Skin epidermis (tissue), 12 donors: ENCODE results near the gene ZNF74.

Source experiments
- H3K27ac ChIP-seq, 21 experiments: fragments of 200-600 bp; sonication (generic) in 11 of 21; one replicate each; pipeline ENCODE4 v1.5.0; 2020; ENCODE audit warnings: mild to moderate bottlenecking in 3 of 21, inconsistent platforms in 2 of 21, moderate library complexity in 2 of 21
- H3K4me3 ChIP-seq, 7 experiments: fragments of 200-600 bp; sonication (generic) in 2 of 7; one replicate each; pipeline ENCODE4 v1.5.0; 2020; ENCODE audit warnings: inconsistent platforms in 2 of 7, mild to moderate bottlenecking in 2 of 7, moderate library complexity in 1 of 7

The ZNF74 gene

DNA sequence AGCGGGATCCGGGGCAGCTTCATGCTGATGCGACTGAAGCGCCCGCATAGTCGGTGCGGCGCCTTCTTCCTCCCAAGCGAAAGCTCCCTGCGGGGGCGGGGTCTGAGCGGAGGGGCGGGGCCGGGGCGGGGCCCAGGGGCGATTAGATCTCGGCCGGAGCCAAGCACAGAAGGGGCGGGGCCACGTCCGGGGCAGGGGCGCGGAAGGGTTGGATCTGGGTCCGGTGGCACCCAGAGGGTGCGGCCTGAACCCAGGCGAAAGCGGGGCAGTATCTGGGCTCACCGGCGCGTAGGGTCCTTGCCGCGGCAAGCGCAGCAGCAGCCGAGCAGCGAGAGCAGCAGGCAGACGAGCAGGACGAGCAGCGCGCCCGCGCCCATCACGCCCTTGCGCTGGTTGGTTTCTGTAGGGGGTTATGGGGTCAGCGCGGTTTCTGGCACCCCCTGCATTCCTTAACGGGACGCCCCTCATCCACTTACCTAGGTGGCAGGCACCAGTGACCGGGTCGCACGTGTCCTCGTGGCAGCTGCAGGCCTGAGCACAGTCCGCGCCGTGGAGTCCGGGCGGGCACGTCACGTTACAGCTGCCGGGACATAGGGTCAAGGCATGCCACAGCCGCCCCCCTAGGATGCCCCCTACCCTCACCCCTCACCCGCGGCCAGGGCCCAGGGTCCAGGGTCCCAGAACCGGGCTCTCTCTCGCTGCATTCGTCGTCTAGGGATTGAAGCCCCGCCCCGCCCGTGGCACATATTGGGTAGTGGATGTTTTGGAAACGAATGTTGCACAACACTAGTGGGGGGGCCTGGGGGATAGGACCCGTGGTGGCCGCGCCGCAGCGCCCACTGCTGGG lies 35.5 kb downstream of the ZNF74 start:
- peak overlapping the region; percentile 27 to 46 (median 38) for H3K4me3 ChIP-seq
- peak overlapping the region in 2 of 21 experiments; percentile 12 to 18 for H3K27ac ChIP-seq

DNA sequence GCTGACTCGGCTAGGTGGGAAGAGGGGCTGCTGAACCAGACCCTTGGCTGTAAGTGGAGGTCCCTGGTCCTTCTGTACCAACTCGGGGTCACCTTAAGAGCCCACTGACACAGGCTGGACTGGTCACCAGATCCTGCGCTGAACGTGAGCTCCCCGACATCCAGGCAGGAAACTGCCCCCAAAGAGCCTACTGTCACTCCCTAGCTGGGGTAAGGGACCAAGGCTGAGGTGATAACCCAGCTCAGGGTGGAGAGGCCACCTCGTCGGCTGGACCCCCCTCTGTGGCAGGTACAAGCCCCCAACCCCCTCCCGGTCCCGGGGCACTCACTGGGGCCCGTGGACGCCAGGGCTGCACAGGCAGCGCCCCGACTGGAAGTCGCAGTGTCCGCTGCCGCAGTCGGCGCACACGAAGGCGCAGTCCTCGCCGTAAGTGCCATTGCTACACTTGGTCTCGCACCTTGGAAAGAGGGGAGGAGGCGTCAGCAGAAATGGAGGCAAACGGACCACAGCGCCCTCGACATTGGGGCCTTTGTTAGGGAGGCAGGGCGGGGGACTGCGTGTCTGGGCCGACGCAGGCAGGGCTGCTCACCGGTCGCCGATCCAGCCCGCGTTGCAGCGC lies 36.3 kb downstream of the ZNF74 start:
- Histone ChIP-seq H3K27ac (peak overlapping the region in 1 of 21 experiments; percentile 18), H3K4me3 (peak overlapping the region; percentile 16 to 38 (median 22))

DNA sequence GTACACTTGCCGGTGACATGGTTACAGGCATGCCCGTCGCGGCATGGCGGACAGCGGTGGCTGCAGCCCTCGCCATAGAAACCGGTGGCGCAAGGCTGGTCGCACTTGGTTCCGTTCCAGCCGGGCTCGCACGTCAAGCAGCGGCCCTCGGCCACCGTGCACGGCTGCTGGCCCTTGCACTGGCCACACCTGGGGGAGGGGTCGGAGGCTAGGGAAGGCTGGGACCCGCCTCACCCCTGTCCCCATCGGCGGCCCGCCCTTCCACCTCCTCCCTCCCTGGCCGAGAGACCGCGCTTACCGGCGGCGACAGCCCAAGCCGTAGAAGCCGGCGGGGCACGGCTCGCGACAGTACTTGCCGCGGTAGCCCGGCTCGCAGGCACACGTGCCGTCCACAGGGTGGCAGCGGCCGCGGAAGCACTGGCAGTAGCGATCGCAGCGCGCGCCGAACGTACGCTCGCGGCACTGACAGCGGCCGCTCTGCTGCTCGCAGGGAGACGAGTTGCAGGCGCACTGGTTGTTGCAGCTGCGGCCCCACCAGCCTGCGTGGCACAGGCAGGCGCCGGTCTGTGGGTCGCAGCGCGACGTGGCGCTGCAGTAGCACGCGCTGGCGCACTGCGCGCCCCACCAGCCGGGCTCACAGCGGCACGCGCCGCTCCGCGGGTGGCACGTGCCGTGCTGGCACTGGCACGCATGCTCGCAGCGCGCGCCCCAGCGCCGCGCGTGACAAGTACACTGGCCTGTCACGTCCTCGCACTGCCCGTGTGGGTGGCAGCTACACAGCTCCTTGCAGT lies 37.0 kb downstream of the ZNF74 start:
- peak overlapping the region; percentile 16 to 31 (median 20) for H3K4me3 ChIP-seq
- peak overlapping the region in 2 of 21 experiments; percentile 16 to 33 for H3K27ac ChIP-seq

DNA sequence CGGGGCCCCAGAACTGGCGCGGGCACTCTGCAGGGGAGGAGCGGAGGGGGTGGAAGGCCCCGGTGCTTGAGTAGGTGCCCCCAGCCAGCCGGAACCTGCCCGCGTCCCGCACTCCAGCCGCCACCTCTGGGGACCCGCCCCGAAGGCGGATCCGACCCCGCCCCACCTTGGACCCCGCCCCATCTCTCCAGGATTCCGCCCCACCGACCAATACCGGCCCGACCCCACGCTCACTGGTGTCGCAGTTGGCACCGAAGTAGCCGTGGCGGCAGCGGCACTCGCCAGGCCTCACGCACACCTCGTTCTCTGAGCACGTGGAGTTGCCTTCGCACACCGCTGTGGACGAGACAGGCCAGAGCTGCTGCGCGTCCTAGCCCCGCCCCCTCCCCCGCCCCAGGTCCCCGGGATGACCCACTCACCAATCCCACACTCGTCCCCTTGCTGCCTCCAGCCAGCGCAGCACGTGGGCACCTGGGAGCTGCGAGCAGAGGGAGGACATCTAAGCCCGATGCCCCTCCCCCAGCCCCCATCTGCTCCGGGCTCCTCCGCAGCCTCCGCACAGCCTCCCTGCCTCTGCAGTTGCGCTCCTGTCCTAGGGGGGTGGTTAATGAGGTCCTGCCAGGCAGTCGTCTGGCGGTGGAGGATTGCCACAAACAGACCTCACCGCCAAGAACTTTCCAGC lies 37.7 kb downstream of the ZNF74 start:
- H3K4me3 ChIP-seq = peak overlapping the region in 6 of 7 experiments; percentile 16 to 31 (median 20)
- H3K27ac ChIP-seq = no peak overlapping the region

DNA sequence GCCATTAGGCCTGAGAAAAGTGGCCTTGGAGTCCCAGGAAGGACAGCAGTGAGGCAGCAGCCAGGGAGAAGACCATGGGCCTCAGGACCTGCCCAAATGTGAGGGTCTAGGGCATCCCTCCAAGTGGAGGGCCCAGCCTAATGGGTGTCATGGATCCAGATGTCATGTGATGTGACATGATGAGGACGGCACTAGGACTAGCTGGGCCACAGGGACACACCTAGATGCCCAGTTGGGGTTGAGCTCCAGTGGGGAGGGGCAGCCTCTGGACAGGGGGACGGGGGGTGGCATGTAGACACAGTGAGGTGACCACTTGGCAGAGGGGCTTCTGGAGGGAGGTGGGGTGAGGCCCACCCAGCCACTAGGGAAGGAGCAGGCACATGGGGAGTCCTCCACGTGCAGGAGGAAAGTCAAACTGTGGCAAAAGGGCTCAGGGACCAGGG lies 38.3 kb downstream of the ZNF74 start:
- H3K4me3 ChIP-seq = no peak overlapping the region
- no peak overlapping the region for H3K27ac ChIP-seq

DNA sequence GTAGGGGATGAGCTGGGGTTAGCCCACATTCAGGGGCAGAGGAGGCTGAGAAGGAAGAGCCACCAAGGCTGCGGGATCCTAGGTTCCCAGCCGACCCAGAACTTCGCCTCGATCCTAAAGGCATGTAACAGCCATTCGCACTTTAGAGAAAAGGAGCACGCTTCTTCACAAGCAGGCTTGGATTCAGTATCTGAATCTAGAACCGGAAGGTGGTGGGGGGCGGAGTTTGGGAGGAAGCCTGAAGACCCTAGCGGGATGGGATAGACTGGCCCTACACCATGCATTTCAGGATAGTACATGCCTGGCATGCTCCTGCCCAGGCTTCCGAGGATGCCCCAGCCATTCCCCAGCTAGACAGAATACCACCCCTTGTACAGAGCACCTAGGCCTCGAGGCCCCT lies 39.2 kb downstream of the ZNF74 start:
- Histone ChIP-seq H3K27ac (no peak overlapping the region), H3K4me3 (no peak overlapping the region)

DNA sequence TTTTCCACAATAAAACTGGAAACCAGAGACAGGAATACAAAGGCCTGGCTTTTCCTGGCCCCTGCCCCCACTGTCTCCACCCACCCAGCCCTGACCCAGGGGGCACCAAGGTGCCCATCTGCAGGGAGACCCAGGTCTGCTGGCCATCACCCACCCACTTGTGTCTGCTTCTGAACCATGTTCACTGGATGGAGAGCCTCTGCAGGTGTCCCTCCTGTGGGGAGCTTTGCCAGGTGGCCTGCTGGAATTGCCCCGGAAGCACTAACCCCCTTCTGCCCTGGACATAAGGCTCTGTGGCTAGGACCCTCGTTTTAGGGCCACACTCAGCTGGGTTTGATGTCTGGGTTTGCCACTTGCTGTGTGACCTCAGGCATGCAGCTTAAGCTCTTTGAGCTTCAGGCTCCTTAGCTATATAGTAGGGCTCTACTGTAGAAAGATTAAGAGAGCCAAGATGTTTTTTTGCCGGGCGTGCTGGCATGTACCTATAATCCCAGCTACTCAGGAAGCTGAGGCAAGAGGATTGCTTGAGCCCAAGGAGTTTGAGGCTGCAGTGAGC lies 39.8 kb downstream of the ZNF74 start:
- no peak overlapping the region for H3K4me3 ChIP-seq
- H3K27ac ChIP-seq = no peak overlapping the region

DNA sequence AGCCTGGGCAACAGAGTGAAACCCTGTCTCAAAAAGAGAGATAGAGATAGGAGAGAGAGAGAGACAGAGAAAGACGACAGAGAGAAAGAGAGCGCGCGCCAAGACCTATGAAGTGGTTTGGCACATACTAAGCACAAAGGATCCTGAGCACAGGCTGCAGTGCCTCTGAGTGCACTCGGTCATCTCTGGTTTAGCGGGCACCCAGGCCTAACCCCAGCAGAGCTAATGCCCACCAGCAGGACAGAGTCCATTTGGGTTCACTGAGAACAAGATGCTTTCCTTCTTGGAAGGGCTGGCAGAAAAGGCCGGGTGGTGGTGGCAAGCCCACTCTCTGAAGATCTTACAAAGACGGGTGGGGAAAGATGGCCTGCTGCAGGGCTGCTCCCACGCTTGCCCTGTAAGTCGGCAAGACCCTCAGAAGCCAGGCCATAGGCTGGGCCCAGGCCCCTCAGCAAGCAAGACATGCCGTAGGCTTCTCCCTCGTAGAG lies 40.4 kb downstream of the ZNF74 start:
- no peak overlapping the region for H3K4me3 ChIP-seq
- H3K27ac ChIP-seq = no peak overlapping the region

DNA sequence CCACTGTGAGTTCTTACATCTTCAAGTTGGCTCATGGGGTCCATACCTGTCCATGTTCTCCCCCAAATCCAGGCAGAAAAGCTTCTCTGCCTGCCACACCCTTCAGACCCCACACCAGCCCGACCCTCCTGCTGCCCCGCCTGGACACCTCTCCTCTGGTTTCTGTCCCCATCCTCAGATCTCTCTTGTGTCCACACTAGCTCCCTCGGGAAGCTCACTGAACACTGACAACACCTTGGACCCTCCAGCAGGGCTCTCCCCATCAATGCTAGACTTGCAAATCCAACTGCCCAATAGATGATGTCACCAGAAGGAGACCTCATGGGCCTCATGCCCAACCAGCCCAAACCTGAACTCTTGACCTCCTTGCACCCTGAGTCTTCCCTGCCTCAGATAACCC lies 40.8 kb downstream of the ZNF74 start:
- Histone ChIP-seq H3K4me3 (no peak overlapping the region), H3K27ac (no peak overlapping the region)

DNA sequence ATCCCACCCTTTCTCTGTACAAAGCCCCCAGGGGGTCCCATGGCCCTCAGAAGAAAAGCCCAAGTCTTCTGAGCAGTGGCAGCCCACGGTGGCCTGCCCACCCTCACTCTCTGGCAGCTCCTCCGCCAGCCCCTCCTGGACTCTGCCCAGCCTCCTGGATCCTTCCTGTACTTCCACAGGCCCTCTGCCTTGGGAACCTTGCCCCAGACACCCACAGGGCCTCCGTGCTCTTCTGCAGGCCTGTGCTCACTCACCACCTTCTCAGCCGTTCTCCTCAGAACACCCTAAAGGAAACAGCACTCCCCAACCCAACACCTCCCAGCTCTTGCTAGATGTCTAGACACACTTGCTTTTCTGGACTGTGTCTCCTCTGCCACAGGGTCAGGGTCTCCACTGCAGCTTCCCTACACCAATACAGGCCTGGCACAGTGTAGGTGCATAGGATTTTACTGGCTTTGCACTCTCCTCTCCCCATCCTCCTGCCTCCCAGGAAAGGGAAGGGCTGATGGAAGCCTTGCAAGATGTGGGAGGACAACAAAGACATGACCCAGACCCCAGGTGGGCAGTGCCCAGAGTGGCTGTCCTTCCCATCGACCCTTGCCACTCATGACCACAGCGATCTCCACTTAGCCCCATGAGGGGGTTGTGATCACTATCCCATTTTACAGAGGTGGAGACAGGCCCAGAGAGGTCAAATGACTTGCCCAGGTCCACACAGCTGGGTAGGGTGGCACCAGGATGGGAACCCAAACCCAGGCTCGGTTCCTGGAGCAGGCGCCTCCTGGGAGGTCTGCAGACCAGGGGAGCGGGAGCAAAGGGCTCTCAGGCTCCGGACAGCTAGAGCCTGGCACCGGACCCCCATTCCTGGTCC lies 41.7 kb downstream of the ZNF74 start:
- H3K4me3 ChIP-seq = peak overlapping the region; percentile 36 to 51 (median 46)
- H3K27ac ChIP-seq = peak overlapping the region in 9 of 21 experiments; percentile 48 to 85 (median 66)

DNA sequence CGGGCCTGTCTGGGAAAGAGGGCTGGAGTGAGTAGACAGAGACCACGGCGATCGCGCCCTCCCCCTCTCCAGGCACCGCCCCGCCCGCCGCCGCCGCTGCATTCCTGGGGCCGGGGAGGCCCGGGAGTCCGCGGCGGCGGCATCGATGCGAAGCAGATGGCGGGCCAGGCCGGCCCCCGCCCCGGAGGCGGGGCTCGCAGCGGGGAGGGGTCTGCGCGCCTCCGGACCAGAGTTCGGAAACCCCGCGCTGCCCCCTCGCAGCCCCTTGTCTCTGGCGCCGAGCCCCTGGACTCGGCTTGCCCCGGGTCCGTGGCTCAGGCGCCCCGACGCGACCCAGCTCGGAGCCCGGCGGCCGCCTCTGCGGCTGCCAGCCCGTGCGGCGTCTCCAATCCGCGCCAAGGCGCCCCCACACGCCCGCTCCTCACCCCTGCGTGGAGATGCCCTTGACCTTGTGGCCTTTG lies 42.4 kb downstream of the ZNF74 start:
- Histone ChIP-seq H3K4me3 (peak overlapping the region; percentile 36 to 51 (median 46)), H3K27ac (peak overlapping the region in 19 of 21 experiments; percentile 6 to 85 (median 60))

DNA sequence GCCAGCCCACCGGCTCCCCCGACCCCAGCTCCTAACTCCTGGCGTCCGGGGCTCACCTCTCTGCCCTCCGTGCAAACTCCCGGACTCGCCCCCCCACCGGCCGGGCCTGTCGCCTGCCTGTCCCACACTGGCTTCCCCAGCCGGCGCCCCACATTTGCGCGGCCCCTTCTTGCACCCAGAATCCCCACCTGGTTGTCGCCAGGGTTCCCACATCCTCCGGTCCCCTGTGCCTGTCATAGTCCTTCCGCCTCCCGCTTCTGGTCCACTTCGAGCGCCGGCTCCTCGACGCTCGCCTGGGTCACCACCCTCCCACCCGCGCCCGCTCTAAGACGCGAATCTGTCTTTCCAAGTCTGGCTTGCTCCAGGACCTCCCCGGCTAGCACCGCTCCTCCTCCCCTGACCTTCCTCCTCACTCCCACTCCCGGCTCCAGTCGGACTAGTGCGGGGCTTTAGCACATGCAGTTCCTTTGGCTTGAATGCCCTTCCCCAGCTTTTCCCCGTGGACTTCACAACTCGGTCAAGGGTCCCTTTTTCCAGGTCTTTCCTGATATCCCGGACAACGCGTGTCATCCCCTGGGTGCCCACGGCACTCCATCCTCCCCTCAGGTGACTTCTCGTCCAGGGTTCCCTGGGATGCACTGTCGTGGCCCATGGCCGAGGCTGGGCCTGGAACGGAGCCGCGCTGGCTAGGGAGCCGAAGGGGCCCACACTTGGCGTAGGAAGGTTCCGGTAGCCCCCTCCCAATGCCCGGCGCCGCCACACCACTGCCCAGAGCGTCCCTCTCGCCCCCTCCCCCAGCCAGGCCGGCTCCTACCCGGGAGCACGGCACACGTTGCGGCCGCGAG lies 43.0 kb downstream of the ZNF74 start:
- Histone ChIP-seq H3K4me3 (peak overlapping the region; percentile 36 to 51 (median 46)), H3K27ac (peak overlapping the region in 20 of 21 experiments; percentile 23 to 85 (median 68))

DNA sequence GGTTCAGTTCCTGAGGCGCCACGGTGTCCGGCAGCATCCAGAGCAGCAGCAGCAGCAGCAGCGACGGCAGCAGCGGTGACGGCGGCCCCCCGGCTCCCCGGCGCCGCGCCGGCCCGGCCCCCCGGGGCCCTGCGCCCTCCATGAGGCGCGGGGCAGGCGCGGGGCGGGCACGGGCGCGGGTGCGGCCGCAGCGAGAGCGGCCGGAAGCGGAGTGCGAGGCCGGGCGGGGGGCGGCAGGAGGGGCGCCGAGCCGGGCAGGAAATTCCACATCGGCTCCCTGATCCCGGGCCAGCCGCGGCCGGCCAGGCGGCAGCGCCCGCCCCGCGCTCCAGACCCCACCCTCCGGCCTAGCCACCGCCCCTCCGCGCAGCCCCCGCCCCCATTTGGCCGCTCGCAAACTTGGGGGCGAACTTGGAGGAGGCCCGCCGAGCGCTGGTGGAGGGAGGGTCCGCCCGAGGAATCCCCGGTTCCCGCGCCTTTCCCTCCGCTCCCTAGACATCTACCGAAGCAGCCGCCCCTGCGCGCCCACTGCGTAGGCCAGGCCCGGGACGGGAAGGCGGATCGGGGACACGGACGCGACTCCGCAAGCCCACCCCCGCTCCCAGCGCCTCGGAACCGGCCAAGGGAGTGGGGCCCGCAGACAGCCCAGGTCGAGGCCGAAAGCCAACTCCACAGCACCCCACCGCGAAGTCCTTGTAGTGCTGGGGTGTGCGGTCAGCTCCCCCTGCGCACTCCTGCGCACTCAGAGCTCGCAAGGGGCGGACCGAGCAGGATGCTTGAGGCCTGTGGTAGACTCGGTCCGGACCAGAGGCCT lies 43.9 kb downstream of the ZNF74 start, which contains the start of gene SCARF2:
SCARF2 (minus strand) TSS at position 213 of the 814 bp plus-strand sequence; CDS start at position 142, 71 bp downstream.
- H3K4me3 ChIP-seq = peak within 1 kb of the TSS; percentile 36 to 51 (median 46)
- peak within 1 kb of the TSS in 20 of 21 experiments; percentile 40 to 87 (median 74) for H3K27ac ChIP-seq

DNA sequence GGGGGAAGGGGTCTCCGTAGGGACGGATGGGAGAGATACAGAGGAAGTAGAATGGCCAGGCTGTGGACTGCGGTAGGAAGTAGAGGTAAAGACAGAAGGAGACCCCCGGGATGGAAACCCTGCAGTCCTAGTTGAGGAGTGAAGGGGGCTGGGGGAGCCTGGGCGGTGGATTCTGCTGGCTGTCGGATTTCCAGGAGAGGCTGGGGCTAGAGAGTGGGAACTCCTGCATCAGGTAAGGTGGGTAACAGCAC lies 44.4 kb downstream of the ZNF74 start:
- H3K27ac ChIP-seq = peak overlapping the region in 16 of 21 experiments; percentile 40 to 87 (median 72)
- peak overlapping the region in 6 of 7 experiments; percentile 30 to 51 (median 42) for H3K4me3 ChIP-seq

DNA sequence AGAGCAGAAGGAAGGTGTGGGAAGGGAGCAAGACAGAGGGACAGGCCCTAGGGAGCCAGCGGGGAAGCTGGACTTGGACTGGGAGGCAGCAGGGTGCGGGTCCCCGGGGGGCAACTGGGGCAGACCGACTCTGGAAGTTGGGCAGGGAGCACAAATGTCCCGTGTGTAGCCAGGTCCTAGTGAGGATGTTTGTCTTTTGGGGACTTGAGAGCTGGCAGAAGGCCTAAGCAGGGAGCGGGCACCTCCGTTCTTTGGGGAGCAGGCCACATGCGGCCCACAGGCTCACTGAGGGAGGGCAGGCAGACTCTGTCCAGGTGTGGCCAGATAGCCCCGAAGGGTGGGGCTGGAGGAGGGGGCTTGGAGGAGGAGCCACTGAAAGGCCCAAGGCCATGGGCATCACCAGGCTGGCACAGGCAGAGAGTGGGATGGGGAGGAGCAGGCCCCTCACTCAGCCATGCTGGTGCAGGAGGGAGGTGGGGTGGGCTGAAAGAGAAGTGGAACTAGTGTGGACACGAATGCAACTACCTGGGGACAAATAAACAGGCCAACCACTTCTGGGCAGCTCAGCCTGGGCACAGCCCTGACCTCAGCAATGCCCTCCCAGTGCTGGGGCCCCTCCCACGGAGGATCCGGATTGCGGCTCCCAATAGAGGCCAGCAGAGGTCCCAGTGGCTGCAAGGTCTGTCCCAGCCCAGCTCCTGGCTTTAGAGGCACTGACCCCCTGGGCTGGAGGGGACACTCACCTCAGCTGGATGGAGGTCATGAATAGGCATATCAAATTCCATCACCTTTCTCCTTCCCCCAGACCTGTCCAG lies 44.9 kb downstream of the ZNF74 start:
- Histone ChIP-seq H3K27ac (peak overlapping the region in 11 of 21 experiments; percentile 40 to 87 (median 75)), H3K4me3 (peak overlapping the region in 3 of 7 experiments; percentile 37 to 51 (median 50))
